AG04449 (cell line): ENCODE data around the gene TBC1D8.

Source experiments
- CTCF ChIA-PET: fragments of 350-600 bp; formaldehyde crosslinking; extraction: SDS; loops from one replicate; lab custom pipeline; 2021; ENCODE audit warnings: antibody characterized with exemption; lab: Yijun Ruan, JAX
- POLR2A ChIA-PET: fragments of 400-600, 350-600 bp; formaldehyde crosslinking; extraction: SDS; loops from one replicate; lab custom pipeline; 2020; ENCODE audit warnings: antibody characterized with exemption, inconsistent platforms; lab: Yijun Ruan, JAX
- DNase-seq: peaks from one replicate; pipeline ENCODE4 v3.0.0-alpha.2; 2010; ENCODE audit warnings: low read depth, low spot score
- H3K4me3 ChIP-seq: 2 replicates; pipeline ENCODE4 v1.5.1; 2011; ENCODE audit warnings: low read depth, mild to moderate bottlenecking, control low read depth, low read length
- CTCF ChIP-seq: IDR thresholded peaks from one replicate; pipeline ENCODE4 v1.5.1; 2011; ENCODE audit warnings: mild to moderate bottlenecking, moderate library complexity, low read length, control low read depth, inconsistent platforms; ENCODE audit not compliant: insufficient read depth; ENCODE audit errors: missing control alignments

The TBC1D8 gene

GRCh38 chr2:100968146-100969145 lies 182.7 kb downstream of the TBC1D8 start:
- no peak overlapping the region for H3K4me3 ChIP-seq
- POLR2A ChIA-PET, result interaction anchor here (0.5 kb wide), 1 partner anchor 33 kb away, joined by 3 read pairs; no protein-coding TSS in a partner anchor
- CTCF ChIA-PET, result interaction anchor here (0.7 to 1.3 kb wide), 2 partner anchors 9 to 17 kb away, joined by 3 to 4 read pairs; no protein-coding TSS in a partner anchor
- TF ChIP-seq CTCF, result no peak
- DNase-seq, result no peak

GRCh38 chr2:100967716-100968115 lies 183.5 kb downstream of the TBC1D8 start:
- no peak overlapping the region for H3K4me3 ChIP-seq
- POLR2A ChIA-PET, result interaction anchor here (0.5 kb wide), 1 partner anchor 33 kb away, joined by 3 read pairs; no protein-coding TSS in a partner anchor
- CTCF ChIA-PET, result interaction anchor here (0.7 to 1.3 kb wide), 2 partner anchors 10 to 18 kb away, joined by 3 to 4 read pairs; no protein-coding TSS in a partner anchor
- DNase-seq, result no peak
- no peak for TF ChIP-seq CTCF

GRCh38 chr2:100965596-100965995 lies 185.6 kb downstream of the TBC1D8 start:
- POLR2A ChIA-PET, result no interaction called here
- CTCF ChIA-PET, result interaction anchor here (1.3 to 1.4 kb wide), 2 partner anchors 20 to 236 kb away, joined by 5 to 6 read pairs; no protein-coding TSS in a partner anchor
- no peak for DNase-seq
- TF ChIP-seq CTCF, result no peak
- H3K4me3 ChIP-seq, result no peak overlapping the region

GRCh38 chr2:100964681-100965169 lies 186.5 kb downstream of the TBC1D8 start:
- ChIA-PET POLR2A (no interaction called here), CTCF (interaction anchor here (1.3 to 1.4 kb wide), 2 partner anchors 20 to 235 kb away, joined by 5 to 6 read pairs; no protein-coding TSS in a partner anchor)
- TF ChIP-seq CTCF, result no peak

GRCh38 chr2:100964222-100964621 lies 187.0 kb downstream of the TBC1D8 start:
- no peak overlapping the region for H3K4me3 ChIP-seq
- CTCF ChIA-PET, result interaction anchor here (1.3 to 1.4 kb wide), 2 partner anchors 21 to 234 kb away, joined by 5 to 6 read pairs; no protein-coding TSS in a partner anchor
- DNase-seq, result no peak
- TF ChIP-seq CTCF, result no peak
- POLR2A ChIA-PET, result no interaction called here

More at GRCh38 chr2:100964681-100965169, 186.5 kb downstream of the TBC1D8 start:
- no peak for DNase-seq
- H3K4me3 ChIP-seq, result no peak overlapping the region

- ChIA-PET CTCF (no interaction called here), POLR2A (no interaction called here)
- no peak overlapping the region for H3K4me3 ChIP-seq
- no peak for DNase-seq
- TF ChIP-seq CTCF, result no peak
These were observed 188.2 kb downstream of the TBC1D8 start for GRCh38 chr2:100963026-100963375.
